GM20000 (cell line): ENCODE measurements around the gene PLEKHG2.

Source experiments
- DNase-seq: peaks from one replicate; pipeline ENCODE4 v3.0.0; 2012; ENCODE audit warnings: low spot score
- CTCF ChIP-seq: IDR thresholded peaks from 2 replicates; pipeline ENCODE4 v1.5.1; 2012; ENCODE audit warnings: mild to moderate bottlenecking, control low read depth; ENCODE audit errors: extremely low read depth, missing control alignments

Gene PLEKHG2

DNA sequence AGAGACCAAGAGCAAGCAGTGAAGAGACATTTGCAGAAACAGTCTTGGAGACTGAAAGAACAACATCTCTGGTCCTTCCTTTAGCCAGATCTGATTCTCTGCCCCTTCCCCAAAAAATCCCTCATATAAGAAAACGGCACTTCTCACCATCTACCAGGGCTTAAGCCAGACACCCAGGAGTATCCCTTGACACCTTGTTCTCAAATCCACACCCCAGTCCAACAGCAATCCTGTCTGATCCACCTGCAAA is 1.7 kb upstream of the PLEKHG2 start:
- no peak for DNase-seq
- no peak for TF ChIP-seq CTCF

GRCh38 chr19:39411081-39411831 is 1.2 kb upstream of the PLEKHG2 start:
- TF ChIP-seq CTCF: no peak
- peak; percentile 63 for DNase-seq

DNA sequence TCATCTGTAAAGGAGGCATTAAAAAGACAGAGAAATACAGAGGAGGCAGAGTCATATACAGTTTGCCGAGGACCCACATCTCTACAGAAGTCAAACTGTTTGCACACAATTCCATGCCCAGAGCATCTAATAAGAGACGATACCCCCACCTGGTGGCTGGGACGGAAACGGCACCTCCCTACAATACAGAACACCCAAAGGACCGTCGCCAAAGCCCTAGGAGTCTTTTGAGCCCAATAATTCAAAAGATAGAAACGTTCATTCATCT is 703 bp upstream of the PLEKHG2 start:
- DNase-seq: peak; percentile 77
- TF ChIP-seq CTCF: peak; percentile 95

DNA sequence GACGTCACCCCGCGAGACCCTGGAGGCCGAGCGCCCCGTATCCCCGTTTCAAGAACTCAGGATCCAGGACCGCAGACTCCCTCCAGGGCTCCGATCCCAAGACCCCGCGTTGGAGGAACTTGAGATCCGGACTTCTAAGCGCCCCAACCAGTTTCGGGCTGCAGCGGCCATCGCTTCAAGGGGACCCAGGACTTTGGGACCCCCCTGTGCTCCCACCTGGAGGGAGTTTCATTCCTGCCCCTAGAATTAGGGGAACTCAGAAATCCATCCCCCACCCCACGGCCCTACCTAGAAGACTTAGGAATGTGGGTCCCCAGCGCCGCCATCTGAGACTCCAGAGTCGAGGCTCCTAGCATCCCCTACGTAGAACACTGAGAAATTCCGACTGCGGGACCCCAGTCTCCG is 400 bp downstream of the PLEKHG2 start:
- TF ChIP-seq CTCF: no peak
- DNase-seq: no peak

- DNase-seq: peak; percentile 66
- TF ChIP-seq CTCF: no peak
These were observed 922 bp downstream of the PLEKHG2 start for GRCh38 chr19:39413272-39413910.

DNA sequence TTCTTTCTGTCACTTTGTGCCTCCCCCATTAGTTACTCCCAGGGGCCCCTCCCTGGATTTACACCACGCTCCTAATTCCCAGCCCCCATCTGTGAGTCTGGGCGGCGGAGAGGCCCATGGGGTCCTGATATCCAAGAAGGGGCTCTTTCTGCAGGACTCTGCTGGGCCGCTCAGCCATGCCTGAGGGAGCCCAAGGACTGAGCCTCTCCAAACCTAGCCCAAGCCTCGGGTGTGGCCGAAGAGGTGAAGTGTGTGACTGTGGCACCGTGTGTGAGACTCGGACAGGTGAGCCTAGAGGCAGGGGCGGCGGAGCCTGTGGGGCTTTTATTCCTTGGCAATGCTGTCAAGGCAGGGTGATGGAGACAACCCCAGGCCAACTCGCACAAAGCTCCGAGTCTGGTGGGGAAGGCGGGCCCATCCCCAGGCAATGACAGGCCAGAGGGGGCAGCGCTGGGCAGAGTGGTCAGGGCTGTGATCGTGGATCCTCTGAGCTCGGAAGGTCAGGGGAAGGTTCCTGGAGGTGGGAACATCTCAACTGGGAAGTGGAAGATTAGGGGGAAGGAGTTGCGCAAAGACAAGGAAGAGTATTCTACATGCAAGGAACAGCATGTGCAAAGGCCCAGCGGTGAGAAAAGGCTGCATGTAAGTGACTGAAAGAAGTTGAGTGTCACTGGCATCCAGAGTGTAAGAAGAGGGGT is 1.6 kb downstream of the PLEKHG2 start:
- DNase-seq: no peak
- TF ChIP-seq CTCF: peak; percentile 18
